ENCODE results near the gene CADPS2. TPM values are rescaled to one million over a fixed set of nuclear protein-coding genes. Genes with fewer than 3 reads are reported as not detected.

The CADPS2 gene
- total and polyA plus RNA-seq, 8 donors: 7.7 to 27.3 (median 18.6) TPM

- DNase-seq (no peak), ATAC-seq (peak in 1 of 4 donors; percentile 37), FAIRE-seq (no peak)
- Histone ChIP-seq H3K36me3 (no peaks in the 10 kb centered on the region), H3K27me3 (no peaks in the 10 kb centered on the region), H3K4me1 (peaks cover 5 to 6% (median 6%) of the 10 kb centered on the region in 3 donors), H3K27ac (no peak overlapping the region), H3K4me3 (no peak overlapping the region), H3K9me3 (no peaks in the 10 kb centered on the region)
- 93 to 94% methylated on average over 1 of the region's 1 CpG for WGBS, 2 donors
- intact Hi-C loops (cut with DNase I): no loop called here
- no peak for TF ChIP-seq CTCF (IDR thresholded peaks at IDR 0.05)
Observed at GRCh38 chr7:122803851-122804250, 82.4 kb downstream of the CADPS2 start.

DNA sequence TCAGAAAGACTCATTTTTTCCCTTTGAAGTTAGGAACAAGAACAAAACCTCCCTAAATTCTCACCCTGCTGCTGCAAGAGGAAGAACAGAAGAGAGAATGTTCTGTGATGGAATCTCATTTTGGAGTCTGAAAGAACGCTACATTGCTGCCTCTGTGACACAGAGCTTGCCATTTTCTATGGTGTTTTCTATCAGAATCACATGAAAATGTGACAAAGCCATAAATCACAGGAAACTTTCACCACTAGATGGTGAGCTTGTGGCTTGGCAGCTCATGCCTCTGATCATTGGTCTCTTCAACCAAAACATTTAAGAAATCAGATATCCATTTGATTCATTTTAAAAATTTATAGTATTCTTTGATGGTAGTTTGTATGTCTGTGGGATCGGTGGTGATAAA lies 82.9 kb downstream of the CADPS2 start:
- intact Hi-C loops (cut with DNase I): no loop called here

GRCh38 chr7:122802301-122802751 lies 83.9 kb downstream of the CADPS2 start:
- FAIRE-seq (no peak), DNase-seq (no peak), ATAC-seq (peak in 3 of 4 donors; percentile 48 to 73 (median 64))
- H3K27me3 ChIP-seq: no peaks in the 10 kb centered on the region
- intact Hi-C loops (cut with DNase I): no loop called here
- no peak for TF ChIP-seq CTCF (IDR thresholded peaks at IDR 0.05)
- peak overlapping the region in 1 of 4 donors; percentile 17 for H3K27ac ChIP-seq
- H3K9me3 ChIP-seq: no peaks in the 10 kb centered on the region
- 58 to 63% methylated on average over 6 of the region's 6 CpGs for WGBS, 2 donors
- peaks cover 0 to 5% (median 0%) of the 10 kb centered on the region in 3 donors for H3K4me1 ChIP-seq
- H3K4me3 ChIP-seq: no peak overlapping the region
- no peaks in the 10 kb centered on the region for H3K36me3 ChIP-seq

More for the DNA sequence above, 82.9 kb downstream of the CADPS2 start:
- peak in 2 of 4 donors; percentile 11 to 23 for TF ChIP-seq CTCF (IDR thresholded peaks at IDR 0.05)
- Histone ChIP-seq H3K4me1 (peaks cover under 1 to 5% (median 2%) of the 10 kb centered on the region in 3 donors), H3K27ac (no peak overlapping the region), H3K27me3 (no peaks in the 10 kb centered on the region), H3K9me3 (no peaks in the 10 kb centered on the region), H3K36me3 (no peaks in the 10 kb centered on the region), H3K4me3 (no peak overlapping the region)
- WGBS, 2 donors: 35 to 45% methylated on average over 2 of the region's 2 CpGs
- FAIRE-seq (no peak), ATAC-seq (peak; percentile 53 to 79 (median 78)), DNase-seq (no peak)

GRCh38 chr7:122791959-122792545 lies 94.2 kb downstream of the CADPS2 start:
- Histone ChIP-seq H3K4me3 (no peak overlapping the region), H3K36me3 (no peaks in the 10 kb centered on the region), H3K27me3 (no peaks in the 10 kb centered on the region), H3K4me1 (no peaks in the 10 kb centered on the region), H3K9me3 (no peaks in the 10 kb centered on the region), H3K27ac (no peak overlapping the region)
- no peak for TF ChIP-seq CTCF (IDR thresholded peaks at IDR 0.05)
- DNase-seq (no peak), ATAC-seq (no peak), FAIRE-seq (no peak)
- 83 to 86% methylated on average over 3 of the region's 3 CpGs for WGBS, 2 donors
- intact Hi-C loops (cut with DNase I): no loop called here

- intact Hi-C loops (cut with DNase I): no loop called here
- Histone ChIP-seq H3K27me3 (no peaks in the 10 kb centered on the region), H3K27ac (no peak overlapping the region), H3K4me3 (no peak overlapping the region), H3K9me3 (no peaks in the 10 kb centered on the region), H3K4me1 (peaks cover 0 to 1% (median 0%) of the 10 kb centered on the region in 3 donors), H3K36me3 (no peaks in the 10 kb centered on the region)
- WGBS, 2 donors: 82 to 94% methylated on average over 2 of the region's 2 CpGs
- ATAC-seq (no peak), DNase-seq (no peak), FAIRE-seq (no peak)
- no peak for TF ChIP-seq CTCF (IDR thresholded peaks at IDR 0.05)
Observed at GRCh38 chr7:122790591-122790990, 95.7 kb downstream of the CADPS2 start.

Measured in pancreas (tissue), 10 donors.